Measurements from ENCODE around the gene DENND5A. TPM values are rescaled to one million over a fixed set of nuclear protein-coding genes. Genes with fewer than 3 reads are reported as not detected.

Gene DENND5A
- total and polyA plus RNA-seq, 9 of the 15 experiments (the other 6 are each of a cell fraction or from before 2014, with no cell fraction given) = 11.7 to 130 (median 46.3) TPM

DNA sequence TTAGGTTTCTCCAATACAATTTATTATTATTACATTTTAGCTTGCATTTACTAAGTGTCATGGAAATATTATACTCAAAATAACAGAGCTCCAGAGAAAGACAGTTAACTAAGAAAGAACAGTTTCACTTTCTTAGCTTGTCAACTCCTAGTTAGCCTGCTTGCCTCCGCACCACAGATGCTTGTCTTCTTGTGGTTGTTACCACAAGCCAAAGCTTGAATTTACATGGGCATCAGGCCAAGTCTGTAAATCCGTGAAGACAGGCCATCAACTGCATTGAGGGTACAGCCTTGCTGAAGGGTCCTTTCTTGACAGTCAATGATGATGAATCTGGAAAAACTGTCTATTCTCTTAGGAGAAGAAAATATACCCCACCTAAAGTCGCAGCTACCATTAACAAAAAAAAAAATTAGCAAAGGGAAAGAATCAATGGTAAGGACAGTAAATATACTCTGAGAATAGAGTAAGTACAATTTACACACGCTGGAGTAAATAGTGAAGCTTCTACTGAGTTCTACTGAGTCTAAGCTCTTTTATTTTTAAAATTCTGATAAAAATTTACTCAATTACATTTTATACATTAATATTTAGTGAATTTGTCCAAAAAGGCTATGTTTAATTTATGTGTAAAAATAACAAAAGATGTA, 15.6 kb upstream of the DENND5A start (continued):
- TF ChIP-seq, protein P1, sequence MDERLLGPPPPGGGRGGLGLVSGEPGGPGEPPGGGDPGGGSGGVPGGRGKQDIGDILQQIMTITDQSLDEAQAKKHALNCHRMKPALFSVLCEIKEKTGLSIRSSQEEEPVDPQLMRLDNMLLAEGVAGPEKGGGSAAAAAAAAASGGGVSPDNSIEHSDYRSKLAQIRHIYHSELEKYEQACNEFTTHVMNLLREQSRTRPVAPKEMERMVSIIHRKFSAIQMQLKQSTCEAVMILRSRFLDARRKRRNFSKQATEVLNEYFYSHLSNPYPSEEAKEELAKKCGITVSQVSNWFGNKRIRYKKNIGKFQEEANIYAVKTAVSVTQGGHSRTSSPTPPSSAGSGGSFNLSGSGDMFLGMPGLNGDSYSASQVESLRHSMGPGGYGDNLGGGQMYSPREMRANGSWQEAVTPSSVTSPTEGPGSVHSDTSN (CRISPR knock-in tag; IDR thresholded peaks at IDR 0.05; ENCODE audit: low read depth) = no peak
- TF ChIP-seq, protein P1 (tag; conservative IDR thresholded peaks at IDR 0.05; ENCODE audit: low read depth) = peak; percentile 68
- no peak for TF ChIP-seq ZNF764 (CRISPR knock-in tag; IDR thresholded peaks at IDR 0.05; ENCODE audit: low read depth)
- no peak for TF ChIP-seq HNRNPUL1 (IDR thresholded peaks at IDR 0.05; ENCODE audit: low read length)
- peak; percentile 43; the same call in 1 of the 2 replicates for TF ChIP-seq ZBTB1 (CRISPR knock-in tag; IDR thresholded peaks at IDR 0.05; ENCODE audit: borderline replicate concordance, low read depth)
- TF ChIP-seq ZNF77 (CRISPR knock-in tag; IDR thresholded peaks at IDR 0.05) = no peak
- TF ChIP-seq HDAC1 (IDR thresholded peaks at IDR 0.05) = peak in 1 of 2 experiments; percentile 57; a peak in 2 of 4 replicates
- TF ChIP-seq NR2C1 (IDR thresholded peaks at IDR 0.05) = no peak
- no peak for TF ChIP-seq NR2C1 (tag; IDR thresholded peaks at IDR 0.05)
- TF ChIP-seq ZNF668 (CRISPR knock-in tag; IDR thresholded peaks at IDR 0.05) = no peak
- TF ChIP-seq ZNF507 (tag; conservative IDR thresholded peaks at IDR 0.05) = no peak
- no peak for TF ChIP-seq PHB (CRISPR knock-in tag; IDR thresholded peaks at IDR 0.05)
- TF ChIP-seq CBX5 (IDR thresholded peaks at IDR 0.05; ENCODE audit: borderline replicate concordance, low read depth) = no peak
- no peak for TF ChIP-seq TAF9B (IDR thresholded peaks at IDR 0.05; ENCODE audit: partially characterized antibody)
- no peak for TF ChIP-seq RFX5 (IDR thresholded peaks at IDR 0.05; ENCODE audit: low read depth, low read length)
- no peak for TF ChIP-seq RBM15 (IDR thresholded peaks at IDR 0.05; ENCODE audit: insufficient read depth, low read length)
- TF ChIP-seq, protein P2, sequence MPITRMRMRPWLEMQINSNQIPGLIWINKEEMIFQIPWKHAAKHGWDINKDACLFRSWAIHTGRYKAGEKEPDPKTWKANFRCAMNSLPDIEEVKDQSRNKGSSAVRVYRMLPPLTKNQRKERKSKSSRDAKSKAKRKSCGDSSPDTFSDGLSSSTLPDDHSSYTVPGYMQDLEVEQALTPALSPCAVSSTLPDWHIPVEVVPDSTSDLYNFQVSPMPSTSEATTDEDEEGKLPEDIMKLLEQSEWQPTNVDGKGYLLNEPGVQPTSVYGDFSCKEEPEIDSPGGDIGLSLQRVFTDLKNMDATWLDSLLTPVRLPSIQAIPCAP (CRISPR knock-in tag; IDR thresholded peaks at IDR 0.05; ENCODE audit: borderline replicate concordance) = no peak
- TF ChIP-seq MEIS2 (IDR thresholded peaks at IDR 0.05; ENCODE audit: partially characterized antibody) = peak; percentile 88
- no peak for TF ChIP-seq DMBX1 (CRISPR knock-in tag; IDR thresholded peaks at IDR 0.05; ENCODE audit: borderline replicate concordance)
- TF ChIP-seq SRSF3 (IDR thresholded peaks at IDR 0.05; ENCODE audit: insufficient read depth, low read length) = no peak
- TF ChIP-seq ZNF766 (CRISPR knock-in tag; conservative IDR thresholded peaks at IDR 0.05) = no peak
- no peak for TF ChIP-seq RUNX1 (IDR thresholded peaks at IDR 0.05; ENCODE audit: low read depth)
- TF ChIP-seq, protein P3, sequence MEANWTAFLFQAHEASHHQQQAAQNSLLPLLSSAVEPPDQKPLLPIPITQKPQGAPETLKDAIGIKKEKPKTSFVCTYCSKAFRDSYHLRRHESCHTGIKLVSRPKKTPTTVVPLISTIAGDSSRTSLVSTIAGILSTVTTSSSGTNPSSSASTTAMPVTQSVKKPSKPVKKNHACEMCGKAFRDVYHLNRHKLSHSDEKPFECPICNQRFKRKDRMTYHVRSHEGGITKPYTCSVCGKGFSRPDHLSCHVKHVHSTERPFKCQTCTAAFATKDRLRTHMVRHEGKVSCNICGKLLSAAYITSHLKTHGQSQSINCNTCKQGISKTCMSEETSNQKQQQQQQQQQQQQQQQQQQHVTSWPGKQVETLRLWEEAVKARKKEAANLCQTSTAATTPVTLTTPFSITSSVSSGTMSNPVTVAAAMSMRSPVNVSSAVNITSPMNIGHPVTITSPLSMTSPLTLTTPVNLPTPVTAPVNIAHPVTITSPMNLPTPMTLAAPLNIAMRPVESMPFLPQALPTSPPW (CRISPR knock-in tag; IDR thresholded peaks at IDR 0.05) = no peak
